ES-I3 (cell line): ENCODE results near the gene ENOX1.

Source experiments
- H3K36me3 ChIP-seq: 2 replicates; pipeline ENCODE4 v1.6.1; 2013; ENCODE audit warnings: mild to moderate bottlenecking, low read length, control low read depth, moderate library complexity; ENCODE audit not compliant: insufficient read depth
- H3K4me1 ChIP-seq: 2 replicates; pipeline ENCODE4 v1.6.1; 2013; ENCODE audit warnings: mild to moderate bottlenecking, control low read depth, low read length; ENCODE audit not compliant: insufficient read depth
- H3K9ac ChIP-seq: 2 replicates; pipeline ENCODE4 v1.6.1; 2013; ENCODE audit warnings: low read depth, mild to moderate bottlenecking, low read length, moderate library complexity
- H3K9me3 ChIP-seq: 2 replicates; pipeline ENCODE4 v1.6.1; 2013; ENCODE audit warnings: mild to moderate bottlenecking, low read length, moderate library complexity; ENCODE audit not compliant: control insufficient read depth, insufficient read depth

ENOX1 gene

GRCh38 chr13:43608400-43609137 is 178.2 kb downstream of the ENOX1 start:
- no peak overlapping the region for H3K9ac ChIP-seq
- H3K9me3 ChIP-seq, result no peaks in the 10 kb centered on the region
- H3K4me1 ChIP-seq, result no peaks in the 10 kb centered on the region
- no peaks in the 10 kb centered on the region for H3K36me3 ChIP-seq

GRCh38 chr13:43597599-43597945 is 189.2 kb downstream of the ENOX1 start:
- no peaks in the 10 kb centered on the region for H3K36me3 ChIP-seq
- no peaks in the 10 kb centered on the region for H3K4me1 ChIP-seq
- H3K9me3 ChIP-seq, result no peaks in the 10 kb centered on the region
- H3K9ac ChIP-seq, result no peak overlapping the region

- H3K36me3 ChIP-seq, result no peaks in the 10 kb centered on the region
- H3K9me3 ChIP-seq, result no peaks in the 10 kb centered on the region
- no peaks in the 10 kb centered on the region for H3K4me1 ChIP-seq
- H3K9ac ChIP-seq, result no peak overlapping the region
These were observed 189.7 kb downstream of the ENOX1 start for GRCh38 chr13:43596924-43597598.

- H3K36me3 ChIP-seq, result no peaks in the 10 kb centered on the region
- H3K9ac ChIP-seq, result no peak overlapping the region
These were observed 190.8 kb downstream of the ENOX1 start for GRCh38 chr13:43596006-43596405.

GRCh38 chr13:43587376-43587775 is 199.4 kb downstream of the ENOX1 start:
- H3K9me3 ChIP-seq, result no peaks in the 10 kb centered on the region; the same call in 1 of the 2 replicates
- no peak overlapping the region for H3K9ac ChIP-seq
- H3K36me3 ChIP-seq, result no peaks in the 10 kb centered on the region
- no peaks in the 10 kb centered on the region for H3K4me1 ChIP-seq

More at GRCh38 chr13:43596006-43596405, 190.8 kb downstream of the ENOX1 start:
- no peaks in the 10 kb centered on the region for H3K9me3 ChIP-seq
- no peaks in the 10 kb centered on the region for H3K4me1 ChIP-seq

- Histone ChIP-seq H3K4me1 (no peaks in the 10 kb centered on the region), H3K36me3 (no peaks in the 10 kb centered on the region), H3K9ac (no peak overlapping the region), H3K9me3 (no peaks in the 10 kb centered on the region)
These were observed 202.0 kb downstream of the ENOX1 start for GRCh38 chr13:43584751-43585150.

- Histone ChIP-seq H3K36me3 (no peaks in the 10 kb centered on the region), H3K4me1 (no peaks in the 10 kb centered on the region), H3K9ac (no peak overlapping the region), H3K9me3 (no peaks in the 10 kb centered on the region)
These were observed 203.5 kb downstream of the ENOX1 start for GRCh38 chr13:43583321-43583720.

GRCh38 chr13:43580280-43580679 is 206.5 kb downstream of the ENOX1 start:
- H3K36me3 ChIP-seq, result no peaks in the 10 kb centered on the region
- no peaks in the 10 kb centered on the region for H3K4me1 ChIP-seq
- no peak overlapping the region for H3K9ac ChIP-seq
- no peaks in the 10 kb centered on the region for H3K9me3 ChIP-seq

- Histone ChIP-seq H3K9ac (no peak overlapping the region), H3K4me1 (no peaks in the 10 kb centered on the region), H3K9me3 (no peaks in the 10 kb centered on the region), H3K36me3 (no peaks in the 10 kb centered on the region)
These were observed 207.5 kb downstream of the ENOX1 start for GRCh38 chr13:43579321-43579720.

- no peak overlapping the region for H3K9ac ChIP-seq
These were observed 212.2 kb downstream of the ENOX1 start for GRCh38 chr13:43574605-43575004.

GRCh38 chr13:43573802-43574514 is 212.8 kb downstream of the ENOX1 start:
- Histone ChIP-seq H3K4me1 (peaks cover 14% of the 10 kb centered on the region), H3K36me3 (no peaks in the 10 kb centered on the region), H3K9ac (no peak overlapping the region), H3K9me3 (no peaks in the 10 kb centered on the region)

More at GRCh38 chr13:43574605-43575004, 212.2 kb downstream of the ENOX1 start:
- no peaks in the 10 kb centered on the region for H3K36me3 ChIP-seq
- H3K4me1 ChIP-seq, result peaks cover 14% of the 10 kb centered on the region
- no peaks in the 10 kb centered on the region for H3K9me3 ChIP-seq

GRCh38 chr13:43573361-43573740 is 213.4 kb downstream of the ENOX1 start:
- Histone ChIP-seq H3K9me3 (no peaks in the 10 kb centered on the region), H3K36me3 (no peaks in the 10 kb centered on the region), H3K4me1 (peaks cover 14% of the 10 kb centered on the region), H3K9ac (no peak overlapping the region)

GRCh38 chr13:43572656-43573360 is 214.0 kb downstream of the ENOX1 start:
- H3K36me3 ChIP-seq, result no peaks in the 10 kb centered on the region
- no peaks in the 10 kb centered on the region for H3K9me3 ChIP-seq
- peaks cover 14% of the 10 kb centered on the region for H3K4me1 ChIP-seq
- H3K9ac ChIP-seq, result no peak overlapping the region

- H3K9ac ChIP-seq, result no peak overlapping the region
- no peaks in the 10 kb centered on the region for H3K36me3 ChIP-seq
- H3K9me3 ChIP-seq, result no peaks in the 10 kb centered on the region
- peaks cover 14% of the 10 kb centered on the region for H3K4me1 ChIP-seq
These were observed 217.1 kb downstream of the ENOX1 start for GRCh38 chr13:43569658-43570057.
